Right kidney (tissue), 9 donors: ENCODE data around the gene AKR1C3.
A peak's percentile ranks its signal among the peaks of the same experiment; 100 is the strongest.
"Not testable (repeated sequence)": the region's sequence is repeated elsewhere in the genome, so short reads cannot be mapped to it uniquely, and the experiment has no call there.

Experiments
- DNase-seq: peaks from one replicate; pipeline ENCODE4 v3.0.0-alpha.2; 2016
- long read RNA-seq, 8 donors: transcript quantifications; one replicate each; lab custom pipeline, GENCODE V29; 2026

AKR1C3 gene
- long read RNA-seq, donor 1, transcript AKR1C3-201 (9 exons, 1,807 nt) = major isoform, 47 of 65 reads
- long read RNA-seq, donor 1, partial matches to known transcripts = 12 of 65 reads
- long read RNA-seq, donor 1, other reads (novel, unspliced or antisense) = 5 of 65 reads
- long read RNA-seq, donor 2, transcript AKR1C3-201 (9 exons, 1,807 nt) = major isoform, 36 of 36 reads
- long read RNA-seq, donor 2, partial matches to known transcripts = 0 of 36 reads
- long read RNA-seq, donor 2, other reads (novel, unspliced or antisense) = 0 of 36 reads
- long read RNA-seq, donor 3, transcript AKR1C3-201 (9 exons, 1,807 nt) = major isoform, 6 of 11 reads
- long read RNA-seq, donor 3, partial matches to known transcripts = 0 of 11 reads
- long read RNA-seq, donor 3, other reads (novel, unspliced or antisense) = 5 of 11 reads
- long read RNA-seq, donor 4, transcript AKR1C3-201 (9 exons, 1,807 nt) = major isoform, 20 of 26 reads
- long read RNA-seq, donor 4, partial matches to known transcripts = 5 of 26 reads
- long read RNA-seq, donor 4, other reads (novel, unspliced or antisense) = 0 of 26 reads
- long read RNA-seq, donor 5, transcript AKR1C3-201 (9 exons, 1,807 nt) = major isoform, 20 of 23 reads
- long read RNA-seq, donor 5, partial matches to known transcripts = 0 of 23 reads
- long read RNA-seq, donor 5, other reads (novel, unspliced or antisense) = 0 of 23 reads
- long read RNA-seq, donor 6, transcript AKR1C3-201 (9 exons, 1,807 nt) = major isoform, 16 of 23 reads
- long read RNA-seq, donor 6, partial matches to known transcripts = 6 of 23 reads
- long read RNA-seq, donor 6, other reads (novel, unspliced or antisense) = 0 of 23 reads
- long read RNA-seq, donor 7, transcript AKR1C3-201 (9 exons, 1,807 nt) = major isoform, 32 of 56 reads
- long read RNA-seq, donor 7, transcript AKR1C3-208 (2 exons, 629 nt) = minor isoform, 5 of 56 reads
- long read RNA-seq, donor 7, partial matches to known transcripts = 18 of 56 reads
- long read RNA-seq, donor 7, other reads (novel, unspliced or antisense) = 0 of 56 reads
- long read RNA-seq, donor 8, transcript AKR1C3-201 (9 exons, 1,807 nt) = major isoform, 33 of 35 reads
- long read RNA-seq, donor 8, partial matches to known transcripts = 0 of 35 reads
- long read RNA-seq, donor 8, other reads (novel, unspliced or antisense) = 0 of 35 reads

DNA sequence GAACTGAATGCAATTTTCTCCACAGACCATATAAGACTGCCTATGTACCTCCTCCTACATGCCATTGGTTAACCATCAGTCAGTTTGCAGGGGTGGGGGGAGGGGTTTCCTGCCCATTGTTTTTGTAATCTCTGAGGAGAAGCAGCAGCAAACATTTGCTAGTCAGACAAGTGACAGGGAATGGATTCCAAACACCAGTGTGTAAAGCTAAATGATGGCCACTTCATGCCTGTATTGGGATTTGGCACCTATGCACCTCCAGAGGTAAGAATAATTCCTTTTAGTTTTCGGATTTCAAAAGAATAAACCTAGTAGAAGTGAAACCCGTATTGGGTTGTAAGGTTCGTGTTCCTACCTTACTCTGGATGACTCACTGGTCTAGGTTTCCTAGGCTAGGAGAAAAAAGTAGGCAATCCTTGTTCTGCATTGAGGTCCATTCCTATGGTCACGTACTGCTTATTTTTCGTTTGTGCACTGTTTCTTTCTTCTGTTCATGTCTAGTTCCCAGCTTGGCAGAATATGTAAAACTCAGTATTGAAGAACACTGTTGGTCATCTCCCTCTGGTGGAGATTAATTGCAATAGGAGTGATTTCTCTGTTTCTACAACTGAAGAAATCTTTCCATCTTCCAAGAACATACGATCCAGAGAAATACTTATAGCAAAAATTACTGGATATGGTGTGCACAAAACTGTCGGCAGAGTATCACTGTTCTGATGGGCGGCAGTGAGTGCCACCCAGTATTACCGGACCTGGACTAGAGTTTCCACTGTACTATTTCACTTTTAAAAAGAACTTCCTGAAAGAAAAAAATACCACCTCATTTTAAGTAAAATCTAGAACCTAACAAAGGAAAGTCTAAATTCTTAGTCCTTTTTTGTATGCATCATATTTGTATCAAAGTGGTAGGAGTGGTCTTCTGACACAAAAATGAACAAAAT is at the start of gene AKR1C3:
AKR1C3 (plus strand) TSS at position 150 of the 941 bp plus-strand sequence; CDS start at position 181, 31 bp downstream.
- DNase-seq = peak; percentile 42

DNA sequence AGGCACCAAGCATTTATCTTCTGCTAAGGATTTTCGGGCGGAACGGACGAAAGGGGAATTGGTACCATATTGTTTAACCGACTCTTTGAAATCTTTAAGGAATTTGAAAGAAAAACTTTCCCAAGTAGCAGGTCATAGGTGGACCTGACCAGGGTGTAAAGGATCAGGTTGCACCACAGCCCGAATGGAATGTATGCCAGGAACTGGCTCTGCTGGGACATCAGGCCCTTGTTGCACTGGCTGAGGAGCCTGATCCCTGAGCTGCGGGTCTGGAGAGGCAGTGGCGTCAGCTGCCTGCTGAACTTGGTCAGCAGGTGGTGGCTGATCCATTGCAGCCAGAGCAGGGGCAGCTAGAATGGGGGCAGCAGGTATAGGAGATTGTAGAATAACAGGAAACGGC is 49.1 kb upstream of the AKR1C3 start:
- no peak for DNase-seq

DNA sequence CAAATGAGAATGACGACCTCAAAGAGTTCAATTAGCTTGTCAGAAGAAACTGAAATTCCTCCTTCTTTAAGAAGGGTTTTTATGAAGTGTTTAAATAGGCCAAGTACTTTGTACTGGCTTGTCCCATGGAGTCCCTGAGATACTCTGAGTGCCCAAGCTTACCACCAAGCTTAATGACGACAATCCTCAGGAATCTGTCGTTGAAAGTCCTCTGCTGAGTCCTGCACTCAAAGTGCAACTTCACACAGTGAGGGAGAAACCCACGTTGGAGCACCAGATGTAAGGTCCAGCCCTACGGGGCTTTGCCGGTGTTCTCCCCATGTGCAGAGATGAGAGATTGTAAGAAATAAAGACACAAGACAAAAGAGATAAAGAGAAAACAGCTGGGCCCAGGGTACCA is 47.8 kb upstream of the AKR1C3 start:
- DNase-seq = no peak

DNA sequence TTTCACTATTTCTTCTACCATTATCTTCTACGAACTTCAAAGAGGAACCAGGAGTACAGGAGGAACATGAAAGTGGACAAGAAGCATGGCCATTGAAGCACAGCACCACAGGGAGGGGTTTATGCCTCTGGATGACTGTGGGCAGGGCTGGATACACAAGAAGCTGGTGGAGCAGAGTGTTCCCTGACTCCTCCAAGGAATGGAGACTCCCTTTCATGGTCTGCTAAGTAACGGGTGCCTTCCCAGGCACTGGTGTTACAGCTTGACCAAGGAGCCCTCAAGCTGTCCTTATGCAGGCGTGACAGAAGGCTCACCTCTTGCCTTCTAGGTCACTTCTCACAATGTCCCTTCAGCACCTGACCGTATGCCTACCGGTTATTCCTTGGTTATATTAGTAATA is 47.2 kb upstream of the AKR1C3 start:
- not testable (repeated sequence) for DNase-seq

DNA sequence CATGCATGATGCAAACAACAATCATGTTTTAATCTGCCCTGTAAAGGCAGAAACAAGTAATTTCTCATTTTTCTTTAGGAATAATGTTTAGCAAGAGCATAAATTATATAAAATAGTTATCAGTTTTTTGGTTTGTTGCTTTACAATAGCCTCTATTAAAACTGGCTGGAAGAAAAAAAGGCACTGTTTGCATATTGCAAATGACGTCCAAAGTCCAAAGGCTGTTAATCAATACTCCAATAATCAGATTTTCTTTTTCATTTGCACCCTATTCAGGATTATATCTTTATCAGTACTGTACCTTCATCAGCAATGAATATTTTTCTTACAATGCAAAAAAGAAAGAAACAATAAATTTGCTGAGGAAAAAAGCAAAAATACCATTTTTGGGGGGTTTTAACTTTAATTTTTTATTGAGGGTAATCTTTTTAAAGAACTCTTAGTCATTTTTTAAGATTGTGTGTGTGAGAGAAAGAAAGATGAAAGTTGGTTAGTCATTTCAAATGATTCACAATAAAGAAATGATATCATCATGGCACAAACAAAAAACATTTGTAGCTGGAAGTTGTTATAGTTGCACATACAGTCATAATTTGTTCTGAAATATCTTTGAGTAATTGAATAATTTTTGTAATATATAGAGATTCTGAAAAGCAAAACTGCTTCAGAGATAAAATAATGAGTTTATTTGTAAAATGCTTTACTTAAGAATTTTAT is 46.1 kb upstream of the AKR1C3 start:
- no peak for DNase-seq

DNA sequence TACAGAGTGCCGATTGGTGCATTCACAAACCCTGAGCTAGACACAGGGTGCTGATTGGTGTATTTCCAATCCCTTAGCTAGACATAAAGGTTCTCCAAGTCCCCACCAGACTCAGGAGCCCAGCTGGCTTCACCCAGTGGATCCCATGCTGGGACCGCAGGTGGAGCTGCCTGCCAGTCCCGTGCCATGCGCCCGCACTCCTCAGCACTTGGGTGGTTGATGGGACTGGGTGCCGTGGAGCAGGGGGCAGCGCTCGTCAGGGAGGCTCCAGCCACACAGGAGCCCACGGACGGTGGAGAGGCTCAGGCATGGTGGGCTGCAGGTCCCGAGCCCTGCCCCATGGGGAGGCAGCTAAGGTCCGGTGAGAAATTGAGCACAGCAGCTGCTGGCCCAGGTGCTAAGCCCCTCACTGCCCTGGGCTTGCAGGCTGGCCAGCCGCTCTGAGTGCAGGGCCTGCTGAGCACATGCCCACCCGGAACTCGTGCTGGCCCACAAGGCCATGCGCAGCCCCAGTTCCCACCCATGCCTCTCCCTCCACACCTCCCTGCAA is 41.2 kb upstream of the AKR1C3 start:
- DNase-seq = not testable (repeated sequence)

DNA sequence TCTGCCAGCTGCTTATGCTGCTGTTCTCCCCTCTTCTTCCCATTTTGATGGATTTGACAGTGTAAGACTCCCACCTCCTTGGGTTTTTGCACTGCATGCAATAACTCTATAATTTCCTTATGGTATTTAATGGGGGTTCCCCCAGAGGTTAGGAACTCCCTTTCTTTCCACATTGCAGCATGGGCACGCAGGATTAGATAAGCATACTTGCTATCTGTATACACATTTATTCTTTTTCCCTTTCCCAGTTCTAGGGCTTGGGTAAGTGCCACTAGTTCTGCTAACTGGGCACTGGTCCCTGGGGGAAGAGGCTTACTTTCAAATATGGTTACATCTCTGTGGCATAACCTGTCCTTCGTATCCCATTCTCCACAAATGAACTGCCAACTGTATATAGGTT is 39.4 kb upstream of the AKR1C3 start:
- DNase-seq = not testable (repeated sequence)

DNA sequence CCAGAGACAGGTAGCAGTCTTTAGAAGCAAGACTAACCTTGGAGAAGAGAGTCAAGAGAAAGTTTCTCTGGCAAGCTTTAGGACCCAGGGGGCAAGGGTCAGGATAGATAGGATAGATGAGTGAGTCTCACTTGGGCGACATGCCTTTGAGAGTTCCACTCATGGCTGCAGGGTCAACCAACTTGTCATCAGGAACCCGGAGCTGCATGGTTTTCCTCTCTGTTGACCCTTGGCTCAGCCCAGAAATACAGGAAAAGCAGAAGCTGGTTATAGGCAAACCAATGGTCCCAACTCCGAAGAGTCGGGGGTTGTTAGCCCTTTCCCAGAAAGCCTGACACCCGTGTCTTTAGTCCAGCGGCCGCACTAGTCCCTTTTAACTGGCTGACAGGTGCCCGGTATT is 34.9 kb upstream of the AKR1C3 start:
- not testable (repeated sequence) for DNase-seq

DNA sequence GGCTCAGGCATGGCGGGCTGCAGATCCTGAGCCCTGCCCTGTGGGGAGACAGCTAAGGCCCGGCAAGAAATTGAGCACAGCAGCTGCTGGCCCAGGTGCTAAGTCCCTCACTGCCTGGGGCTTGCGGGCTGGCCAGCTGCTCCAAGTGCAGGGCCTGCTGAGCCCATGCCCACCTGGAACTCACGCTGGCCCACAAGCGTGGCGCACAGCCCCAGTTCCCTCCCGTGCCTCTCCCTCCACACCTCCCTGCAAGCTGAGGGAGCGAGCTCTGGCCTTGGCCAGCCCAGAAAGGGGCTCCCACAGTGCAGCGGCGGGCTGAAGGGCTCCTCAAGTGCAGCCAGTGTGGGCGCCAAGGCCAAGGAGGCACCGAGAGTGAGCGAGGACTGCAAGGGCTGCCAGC is 33.4 kb upstream of the AKR1C3 start:
- not testable (repeated sequence) for DNase-seq

DNA sequence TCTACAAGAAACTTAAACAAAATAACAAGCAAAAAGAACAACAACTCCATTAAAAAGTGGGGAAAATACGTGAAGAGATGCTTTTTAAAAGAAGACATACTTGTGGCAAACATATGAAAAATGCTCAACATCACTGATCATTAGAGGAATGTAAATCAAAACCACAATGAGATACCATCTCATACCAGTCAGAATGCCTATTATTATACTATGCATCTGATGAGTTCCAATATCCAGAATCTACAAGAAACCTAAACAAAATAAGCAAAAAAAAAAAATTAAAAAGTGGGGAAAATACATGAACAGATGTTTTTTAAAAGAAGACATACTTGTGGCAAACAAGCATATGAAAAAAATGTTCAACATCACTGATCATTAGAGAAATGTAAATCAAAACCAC is 29.6 kb upstream of the AKR1C3 start:
- DNase-seq = no peak

DNA sequence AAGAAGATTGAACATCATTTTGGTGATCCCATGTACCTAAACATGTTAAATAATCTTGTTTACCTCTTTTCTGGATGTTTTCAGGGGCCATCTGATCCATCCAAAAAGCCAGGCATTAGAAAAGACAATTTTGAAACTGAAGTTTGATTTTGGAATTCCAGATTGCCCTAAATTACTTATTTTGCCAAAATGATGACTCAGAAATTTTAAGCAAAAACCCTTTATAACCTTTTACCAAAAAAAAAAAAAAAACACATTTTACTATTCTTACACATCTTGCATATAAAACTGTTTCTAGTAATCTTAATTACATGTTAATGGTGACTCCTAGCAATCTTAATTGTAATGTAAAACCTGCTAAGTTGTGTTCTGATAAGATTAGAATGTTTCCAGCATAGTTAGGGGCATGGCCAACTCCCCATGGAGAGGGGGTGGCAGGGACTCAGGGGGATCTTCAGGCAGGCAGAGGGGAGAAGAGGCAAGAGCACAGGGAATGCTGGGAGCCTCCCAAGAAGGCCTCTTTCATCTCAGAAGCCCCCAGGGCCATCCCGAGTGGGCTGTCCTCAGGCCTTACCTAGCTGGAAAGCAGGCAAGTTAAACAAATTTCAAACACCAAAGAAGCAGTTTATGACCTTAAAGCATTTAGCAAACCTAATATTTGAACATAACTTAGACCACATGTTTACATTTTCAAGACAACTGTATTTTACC is 25.8 kb upstream of the AKR1C3 start:
- no peak for DNase-seq

DNA sequence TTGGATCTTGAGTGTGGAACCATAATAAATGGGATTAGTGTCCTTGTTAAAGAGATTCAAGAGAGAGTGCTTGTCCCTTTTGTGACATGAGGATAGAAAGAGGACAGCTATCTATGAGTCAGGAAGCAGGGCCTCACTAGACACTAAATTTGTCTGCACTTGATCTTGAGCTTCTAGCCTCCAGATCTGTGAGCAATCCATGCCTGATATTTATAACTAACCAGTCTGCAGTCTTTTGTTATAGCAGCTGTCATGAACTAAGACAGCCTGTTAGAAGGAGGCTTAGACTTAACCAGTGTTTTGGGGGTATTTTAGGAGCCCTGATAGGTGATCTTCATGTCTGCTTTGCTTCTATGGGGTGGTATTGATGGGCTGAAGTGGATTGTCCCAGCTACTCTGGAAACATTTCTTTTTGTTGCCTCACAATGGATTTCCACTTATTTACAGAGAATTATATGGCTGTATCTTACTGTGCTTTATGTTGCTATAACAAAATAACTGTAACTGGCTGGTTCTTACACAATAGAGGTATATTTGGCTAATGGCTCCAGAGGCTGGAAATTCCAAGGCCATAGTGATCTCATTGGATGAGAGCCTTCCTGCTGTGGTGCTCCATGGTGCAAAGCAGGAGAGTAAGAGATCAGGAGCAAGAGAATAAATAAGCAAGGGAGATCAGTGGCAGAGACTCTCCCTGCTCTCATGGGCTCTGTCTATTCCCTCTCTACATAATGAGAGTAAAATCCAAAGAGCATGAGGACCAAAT is 23.4 kb upstream of the AKR1C3 start:
- no peak for DNase-seq

DNA sequence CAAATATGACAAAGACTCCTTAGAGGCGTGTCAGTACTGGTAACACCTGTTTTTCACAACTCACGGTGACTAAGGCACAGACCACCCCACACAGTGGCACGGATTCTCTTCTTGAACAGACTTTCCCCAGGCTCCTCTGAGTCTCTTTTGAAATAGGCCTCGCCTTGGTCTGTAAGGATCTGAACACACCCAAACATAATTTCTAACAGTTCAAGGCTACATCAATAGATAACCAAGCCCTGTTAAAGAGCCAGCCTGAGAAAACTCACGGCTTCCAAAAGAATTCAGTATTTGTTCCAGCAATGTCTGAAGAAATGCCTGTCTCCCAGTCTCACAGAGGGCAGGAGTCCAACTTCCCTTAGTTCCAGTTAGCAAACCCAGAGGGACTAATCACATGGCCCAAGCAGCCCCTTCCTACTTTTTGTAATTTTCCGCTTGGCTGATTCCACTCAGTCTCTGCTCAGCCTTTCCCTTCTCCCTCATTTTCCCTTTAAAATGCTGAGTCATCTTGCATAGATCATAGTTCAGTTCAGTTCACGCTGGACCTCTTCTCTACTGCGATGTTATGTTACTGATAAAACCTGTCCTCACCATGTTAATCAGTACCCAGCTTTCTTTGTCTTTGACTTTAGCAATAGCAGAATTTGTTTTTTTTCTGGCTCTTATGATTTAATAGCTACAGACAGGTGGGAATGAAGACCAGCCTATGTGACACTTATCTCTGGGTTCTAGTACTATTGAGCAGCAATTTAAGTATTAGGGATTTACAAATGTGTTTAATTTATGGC is 22.6 kb upstream of the AKR1C3 start:
- DNase-seq = peak; percentile 45

DNA sequence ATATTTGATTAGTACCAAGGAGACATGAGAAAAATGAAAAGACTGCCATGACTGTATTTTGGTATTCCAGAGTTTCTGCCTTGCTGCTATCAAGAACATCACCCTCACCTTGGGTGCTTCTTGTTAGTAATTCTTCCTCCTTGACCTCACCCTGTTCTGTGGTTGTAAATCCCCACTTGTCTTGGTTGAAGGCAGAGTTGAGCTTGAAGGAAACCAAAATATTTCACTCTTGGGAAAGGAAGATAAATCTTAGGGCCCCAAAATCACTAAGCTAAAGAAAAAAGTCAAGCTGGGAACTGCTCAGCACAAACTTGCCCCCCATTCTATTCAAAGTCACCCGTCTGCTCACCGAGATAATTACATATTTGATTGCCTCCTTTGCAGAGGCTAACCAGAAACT is 20.6 kb upstream of the AKR1C3 start:
- no peak for DNase-seq

DNA sequence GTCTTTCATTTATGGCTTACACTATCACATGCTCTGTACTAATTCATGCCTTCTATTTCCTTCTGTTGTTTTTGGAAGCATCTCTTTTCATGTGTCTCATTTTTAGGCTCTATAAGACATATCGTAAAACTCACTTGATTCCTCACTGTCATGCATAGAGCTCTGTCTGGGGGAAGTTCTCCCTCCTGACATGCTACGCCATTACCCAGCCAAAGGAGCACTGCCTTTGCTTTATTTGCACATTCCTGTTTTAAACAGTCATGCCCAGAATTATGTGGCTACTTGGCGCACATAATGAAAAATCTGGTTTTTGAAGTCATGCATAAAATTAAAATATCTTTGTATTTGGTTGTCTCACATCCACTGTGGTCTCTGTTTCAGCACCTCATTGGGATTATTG is 17.6 kb upstream of the AKR1C3 start:
- DNase-seq = no peak

DNA sequence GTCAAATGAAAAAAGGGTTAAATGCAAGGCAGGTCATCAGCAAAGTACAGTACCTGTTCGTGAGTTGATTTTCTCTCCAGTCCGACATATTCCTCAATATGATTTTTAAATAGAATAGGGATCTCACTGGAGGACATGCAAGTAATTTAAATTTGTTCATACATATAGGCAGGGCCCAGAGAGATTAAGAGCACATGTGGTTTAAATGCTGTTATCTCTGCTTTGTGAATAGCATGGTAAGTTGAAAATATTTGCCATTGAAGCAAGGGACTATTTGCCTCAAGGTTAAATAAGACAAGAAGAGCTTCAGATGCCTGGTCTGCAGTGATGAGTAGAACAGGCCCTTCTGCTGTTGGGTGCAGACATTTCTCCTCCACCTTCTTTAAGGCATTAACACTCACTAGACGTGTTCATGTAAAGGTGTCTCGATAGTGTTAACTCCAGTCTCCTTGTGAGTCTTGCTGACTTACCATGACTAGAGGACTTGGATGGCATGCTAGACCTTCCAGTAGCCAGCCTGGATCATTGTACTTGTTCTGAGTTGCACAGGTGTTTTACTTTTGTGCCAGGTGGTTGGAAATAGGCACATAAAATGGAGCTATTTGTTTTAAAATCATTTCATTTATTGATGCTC is 15.6 kb upstream of the AKR1C3 start:
- no peak for DNase-seq

DNA sequence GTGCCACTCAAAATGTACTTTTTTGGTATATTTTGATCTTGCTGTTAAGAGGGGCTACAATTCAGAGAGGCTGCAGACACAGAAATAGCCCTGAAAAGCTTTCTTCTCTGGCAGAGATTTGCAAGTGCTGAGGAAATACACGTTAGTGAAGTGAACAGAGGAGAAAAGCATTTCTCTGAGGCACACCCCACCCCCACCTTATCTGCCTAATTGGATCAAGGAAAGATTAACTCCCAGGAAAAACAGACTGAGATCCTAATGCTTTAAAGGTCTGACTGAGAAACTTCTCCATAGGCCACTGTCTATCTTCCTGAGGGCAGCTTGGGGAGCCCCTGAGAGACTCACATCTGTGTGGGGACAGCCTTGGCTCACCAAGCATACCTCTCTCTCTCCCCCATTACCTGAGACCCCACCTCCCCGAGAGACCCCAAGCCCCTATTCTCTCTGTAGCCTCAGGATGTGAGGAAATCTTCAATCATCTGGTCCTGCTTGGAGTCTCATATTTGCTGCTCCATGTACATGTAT is 14.8 kb upstream of the AKR1C3 start:
- no peak for DNase-seq

DNA sequence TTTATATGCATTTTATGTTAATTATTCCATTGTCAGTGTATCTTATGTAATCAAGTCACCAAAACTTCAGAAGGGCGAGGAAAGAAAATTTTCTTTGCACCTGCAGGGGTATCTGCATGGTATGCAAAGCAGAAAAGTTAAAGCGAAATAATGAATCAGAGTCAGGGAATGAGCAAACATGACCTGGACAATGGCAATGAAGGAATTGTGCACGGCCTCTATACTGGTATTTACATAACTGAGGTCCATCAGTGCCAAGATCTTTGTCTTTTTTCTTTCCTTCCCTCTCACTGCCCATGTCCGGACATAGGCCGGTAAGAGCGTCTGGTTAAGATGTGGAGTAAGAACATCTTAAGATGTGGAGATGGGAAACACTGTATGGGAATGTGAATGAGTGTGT is 14.4 kb upstream of the AKR1C3 start:
- DNase-seq = no peak
